HG03025 (cell line): ENCODE results near the gene PAIP2B.
"Not testable (repeated sequence)": the region's sequence is repeated elsewhere in the genome, so short reads cannot be mapped to it uniquely, and the experiment has no call there.

Source experiments
- ATAC-seq: cut with Tn5 transposase; IDR thresholded peaks from one replicate; pipeline ENCODE4 v1.9.1; 2021; ENCODE audit warnings: mild to moderate bottlenecking, moderate library complexity; ENCODE audit not compliant: unreplicated experiment, low FRiP score

Gene PAIP2B, protein sequence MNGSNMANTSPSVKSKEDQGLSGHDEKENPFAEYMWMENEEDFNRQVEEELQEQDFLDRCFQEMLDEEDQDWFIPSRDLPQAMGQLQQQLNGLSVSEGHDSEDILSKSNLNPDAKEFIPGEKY

DNA sequence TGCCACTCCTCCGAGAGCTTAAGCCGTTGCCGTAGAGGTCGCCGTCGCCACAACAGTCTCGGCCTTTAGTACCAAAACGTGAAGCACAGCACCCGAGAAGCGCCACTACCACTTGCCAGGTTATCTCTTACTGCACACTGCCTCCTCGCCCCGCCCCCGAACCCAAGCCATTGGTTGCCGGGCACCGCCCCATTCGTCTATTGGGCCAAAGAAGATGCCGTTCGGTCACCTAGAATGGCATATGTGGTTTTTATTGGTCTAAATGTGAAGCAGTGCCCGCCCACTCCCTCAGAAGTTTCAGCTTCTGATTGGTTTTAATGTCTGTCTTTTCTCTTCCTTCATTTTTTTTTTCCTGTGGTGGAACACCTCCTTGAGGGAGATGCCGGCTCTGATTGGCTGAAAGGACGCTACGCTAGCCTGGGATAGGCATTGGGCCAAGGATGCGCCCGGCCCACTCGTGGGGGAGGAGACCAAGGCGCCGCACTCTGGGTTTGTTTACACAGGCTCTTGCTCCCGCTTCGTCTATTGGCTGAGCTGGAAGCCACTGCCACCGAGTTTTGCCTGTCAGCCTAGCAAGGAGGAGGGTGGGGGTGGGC lies at the start of gene PAIP2B:
Gene PAIP2B, minus strand, starts transcription at position 139 of the 596 bp plus-strand sequence. CDS start 24,514 bp downstream, outside the sequence.
- peak; percentile 93 for ATAC-seq

DNA sequence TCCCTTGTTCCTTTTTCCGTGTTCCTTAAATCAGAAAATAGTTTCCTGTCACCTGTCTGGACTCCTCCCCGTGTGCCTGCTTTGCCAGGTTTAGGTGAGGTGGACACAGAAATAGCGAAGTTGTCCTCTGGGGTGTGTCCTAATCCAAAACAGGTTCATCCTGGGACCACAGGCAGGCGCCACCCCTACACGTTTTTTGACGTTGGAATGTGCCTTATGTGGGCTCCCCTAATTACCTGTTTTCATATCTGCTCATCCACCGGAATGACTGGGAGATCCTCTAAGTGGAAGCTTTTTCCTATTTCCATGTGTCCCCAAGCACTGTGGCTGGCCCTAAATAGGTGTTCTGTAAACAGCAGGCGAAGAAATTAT lies 49.0 kb upstream of the PAIP2B start:
- peak; percentile 4 for ATAC-seq

DNA sequence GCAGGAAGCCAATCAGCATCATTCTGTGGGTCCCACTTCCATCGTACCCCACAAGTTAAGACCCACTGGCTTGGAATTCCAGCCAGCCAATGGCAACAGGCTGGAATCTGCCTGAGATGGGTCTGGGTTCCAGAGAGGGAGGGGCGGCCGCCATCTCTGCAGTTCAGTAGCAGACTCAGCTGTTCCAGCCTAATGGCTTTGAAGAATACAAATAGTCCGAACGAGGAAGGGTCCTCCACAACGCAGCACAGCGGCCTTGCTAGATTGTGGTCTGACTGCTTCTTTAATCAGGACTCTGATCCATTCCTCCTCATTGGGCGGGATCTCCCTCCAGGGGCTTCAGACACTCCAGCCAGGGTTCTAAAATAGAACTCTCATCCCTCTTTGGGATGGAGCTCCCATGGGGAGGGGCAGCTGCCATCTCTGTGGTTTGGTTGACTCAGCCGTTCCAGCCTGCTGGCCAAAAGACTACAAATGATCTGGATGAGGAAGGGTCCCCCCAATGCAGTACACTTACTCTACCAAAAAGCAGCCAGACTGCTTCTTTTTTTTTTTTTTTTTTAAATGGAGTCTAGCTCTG lies 42.7 kb upstream of the PAIP2B start:
- ATAC-seq, result no peak

DNA sequence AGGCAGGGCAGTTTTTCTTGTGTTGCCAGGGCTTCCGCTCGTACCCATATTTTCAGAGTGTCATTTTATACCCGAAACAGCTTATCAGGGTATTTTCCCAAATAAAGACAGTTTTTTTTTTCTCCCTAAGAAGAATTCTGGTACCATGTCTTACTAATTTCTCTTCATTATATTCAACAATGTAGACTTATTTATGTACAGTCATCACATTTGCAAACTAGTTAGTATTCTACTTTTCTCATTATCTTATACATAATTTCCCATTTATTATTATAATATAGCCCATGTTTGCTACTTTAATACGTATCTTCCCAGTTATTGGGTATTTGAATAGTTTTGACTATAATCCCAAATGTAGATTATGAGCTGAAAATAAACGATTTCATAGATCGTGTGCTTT lies 36.5 kb upstream of the PAIP2B start:
- ATAC-seq, result no peak

DNA sequence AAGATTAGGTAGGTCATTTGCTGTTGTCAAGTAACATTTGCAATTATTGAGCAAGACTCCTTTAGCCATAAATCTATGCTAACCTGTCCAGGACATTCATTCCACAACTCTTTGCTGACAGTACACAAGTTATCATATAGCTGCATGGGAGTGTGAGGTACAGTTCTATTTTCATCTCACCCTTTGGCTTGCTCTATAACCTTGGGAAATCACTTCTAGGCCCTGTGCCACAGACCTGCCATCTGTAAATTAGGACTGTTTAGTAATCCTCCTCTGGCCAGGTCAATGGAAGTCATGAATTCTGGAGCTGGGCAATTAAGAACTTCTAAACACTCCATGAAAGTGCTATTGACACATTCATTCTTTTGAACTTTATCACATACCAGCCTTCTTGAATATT lies 34.6 kb upstream of the PAIP2B start:
- ATAC-seq, result no peak

DNA sequence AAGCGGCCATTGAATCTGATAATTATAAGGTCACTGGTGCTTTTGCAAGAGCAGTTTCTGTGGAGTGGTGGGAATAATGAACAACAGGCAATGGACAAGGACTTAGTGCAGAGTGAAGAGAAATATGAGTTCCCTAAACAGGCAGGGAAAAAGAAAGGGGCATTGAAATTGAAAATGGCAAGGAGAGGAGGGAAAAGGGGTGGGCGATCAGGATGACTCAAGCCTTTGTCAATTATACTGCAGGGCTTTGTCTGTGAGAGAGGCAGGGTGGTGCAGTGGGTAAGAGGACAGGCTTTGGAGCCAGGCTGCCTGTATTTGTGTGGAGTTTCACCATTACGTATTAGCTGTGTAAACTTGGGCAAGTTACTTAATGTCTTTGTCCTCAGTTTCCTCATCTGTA lies 29.5 kb upstream of the PAIP2B start:
- ATAC-seq, result no peak

DNA sequence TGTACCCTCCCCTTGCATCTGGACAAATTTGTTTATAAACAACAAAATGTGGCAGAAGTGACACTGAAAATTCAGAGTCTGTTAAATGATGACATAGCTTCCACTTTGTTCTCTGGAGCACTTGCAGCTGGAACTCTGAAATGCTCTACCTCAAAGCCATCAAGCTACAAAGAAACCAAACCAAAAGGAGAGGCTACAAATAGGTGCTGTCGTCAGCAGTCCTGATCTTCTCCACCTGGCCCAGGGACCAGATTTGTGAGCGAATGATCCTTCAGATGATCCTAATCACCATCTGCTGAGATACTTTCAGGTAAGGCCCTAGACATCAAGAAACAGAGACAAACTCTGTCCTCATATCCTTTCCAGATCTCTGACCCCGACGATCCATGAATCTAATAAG lies 27.9 kb upstream of the PAIP2B start:
- ATAC-seq, result no peak

DNA sequence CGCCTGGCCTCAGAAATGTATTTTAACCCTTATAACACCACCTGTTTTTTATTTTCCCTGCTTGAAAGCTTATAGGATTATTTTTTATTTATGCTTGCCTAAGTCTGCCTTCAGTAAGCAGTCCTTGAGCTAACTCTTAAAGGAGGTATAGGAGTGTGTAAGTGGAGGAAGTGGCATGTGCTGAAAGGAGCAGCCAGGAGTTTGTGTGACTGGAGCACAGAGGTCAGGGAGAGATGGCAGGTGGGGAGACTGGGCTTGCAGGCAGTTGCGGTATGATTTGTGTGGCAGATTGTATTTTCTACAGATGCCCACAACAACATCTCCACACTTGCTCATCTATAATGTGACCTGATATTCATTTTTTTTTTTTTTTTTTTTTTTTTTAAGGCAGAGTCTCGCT lies 27.2 kb upstream of the PAIP2B start:
- ATAC-seq, result no peak

DNA sequence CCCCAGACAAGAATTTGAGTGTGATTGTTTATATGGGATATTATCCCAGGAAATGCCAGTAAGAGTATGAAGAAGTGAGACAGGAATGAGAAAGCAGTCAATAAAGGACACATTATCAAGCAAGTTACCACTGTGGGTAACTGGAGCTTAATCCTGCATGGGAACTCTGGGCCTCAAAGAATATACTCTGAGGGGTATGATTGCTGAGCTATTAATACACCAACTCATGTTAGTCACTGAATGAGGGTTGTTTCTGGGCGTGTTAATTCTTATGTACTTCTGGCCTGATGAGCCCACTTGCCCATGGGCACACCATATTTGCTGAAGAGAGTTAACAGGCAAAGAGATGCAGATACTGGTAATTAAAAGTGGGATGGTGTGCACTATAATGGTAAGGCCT lies 26.6 kb upstream of the PAIP2B start:
- ATAC-seq, result no peak

DNA sequence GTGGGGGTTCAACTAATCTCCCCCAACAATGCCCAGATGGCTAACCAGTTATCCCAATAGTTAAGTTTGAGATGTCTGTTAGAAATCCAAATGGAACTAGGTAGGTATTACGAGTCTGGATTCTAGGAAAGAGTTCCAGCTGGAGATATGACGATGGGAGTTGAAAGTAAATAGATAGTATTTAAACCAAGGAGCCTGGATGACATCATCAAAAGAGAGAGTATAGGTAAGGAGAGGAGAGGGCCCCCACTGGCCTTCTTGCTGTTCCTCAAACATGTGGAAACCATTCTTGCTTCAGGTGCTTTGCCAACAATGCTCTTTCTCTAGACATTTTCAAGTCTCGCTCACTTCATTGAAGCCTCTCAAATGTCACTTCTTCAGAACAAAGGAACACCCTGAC lies 26.0 kb upstream of the PAIP2B start:
- no peak for ATAC-seq

DNA sequence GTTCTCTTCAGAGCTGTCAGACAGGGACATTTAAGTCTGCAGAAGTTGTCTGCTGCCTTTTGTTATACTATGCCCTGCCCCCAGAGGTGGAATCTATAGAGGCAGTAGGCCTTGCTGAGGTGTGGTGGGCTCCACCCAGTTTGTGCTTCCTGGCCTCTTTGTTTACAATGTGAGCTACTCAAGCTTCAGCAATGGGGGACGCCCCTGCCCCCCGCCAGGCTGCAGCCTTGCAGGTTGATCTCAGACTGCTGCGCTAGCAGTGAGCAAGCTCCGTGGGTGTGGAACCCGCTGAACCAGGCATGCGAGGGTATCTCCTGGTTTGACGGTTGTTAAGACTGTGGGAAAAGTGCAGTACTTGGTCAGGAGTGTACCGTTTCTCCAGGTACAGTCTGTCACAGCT lies 24.0 kb upstream of the PAIP2B start:
- ATAC-seq, result no peak

DNA sequence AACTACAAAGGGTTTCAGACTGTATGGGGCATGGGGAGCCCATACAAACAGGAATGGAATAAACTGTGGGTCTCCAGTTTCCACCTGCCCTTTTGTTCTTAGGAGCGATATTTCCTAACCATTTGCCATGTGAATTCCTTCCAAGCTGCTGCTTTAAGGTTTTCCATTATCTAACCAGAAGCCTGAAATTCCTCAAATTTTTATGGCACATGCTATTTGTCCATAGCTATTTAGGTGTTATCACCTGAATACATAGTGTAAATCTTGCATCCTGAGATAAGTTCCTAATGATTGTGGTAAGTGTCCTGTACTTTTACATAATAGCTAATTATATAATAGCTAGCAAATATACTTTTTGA lies 17.4 kb upstream of the PAIP2B start:
- no peak for ATAC-seq

DNA sequence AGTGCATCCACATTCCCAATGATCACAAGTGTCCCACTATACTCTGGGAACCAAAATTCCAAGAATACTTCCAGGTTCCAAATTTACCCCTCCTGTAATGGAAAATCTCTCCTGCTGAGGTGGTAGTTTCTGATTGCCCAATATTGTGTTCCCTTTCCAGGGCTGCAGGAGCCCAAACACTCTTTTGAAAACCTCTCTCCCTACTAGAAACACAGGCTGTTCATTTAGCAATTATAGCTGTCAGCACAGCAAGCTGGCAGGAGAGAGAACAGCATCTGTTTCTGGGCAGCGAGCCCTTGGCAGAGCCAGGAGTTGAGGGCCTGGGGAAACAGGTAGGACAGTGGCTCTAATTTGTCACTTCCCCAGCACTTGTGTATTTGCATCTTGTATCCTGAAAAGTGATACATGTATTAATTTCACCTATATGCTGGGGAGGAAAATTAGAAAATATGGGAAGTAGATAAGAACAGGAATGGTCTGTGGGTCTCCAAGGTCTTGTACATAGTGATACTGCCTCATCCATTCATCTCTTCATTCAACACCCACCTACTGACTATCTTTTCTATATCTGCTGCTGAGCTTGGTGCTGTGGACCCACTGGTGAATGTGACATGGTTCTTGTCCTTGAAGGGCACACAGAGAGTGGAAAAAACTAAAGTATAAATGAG lies 16.9 kb upstream of the PAIP2B start:
- no peak for ATAC-seq

DNA sequence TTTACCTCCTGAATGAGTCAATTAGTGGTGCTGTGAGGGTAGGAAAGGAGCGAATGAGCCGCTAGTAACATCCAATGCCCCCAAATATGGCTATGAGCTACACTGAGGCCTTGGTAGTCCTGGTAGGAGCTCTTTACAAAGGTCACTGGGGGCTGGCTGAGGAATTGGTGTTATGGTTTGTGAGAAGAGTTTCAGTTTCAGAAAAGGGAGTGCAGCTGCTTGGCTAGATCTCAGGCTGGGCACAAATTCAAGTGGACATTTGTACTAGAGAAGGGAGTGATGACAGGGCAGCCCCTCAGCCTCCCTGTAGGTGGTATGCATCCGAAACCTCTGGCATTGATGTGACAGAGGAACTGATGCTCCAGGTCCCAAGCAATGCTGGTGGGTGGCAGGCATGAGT lies 13.9 kb upstream of the PAIP2B start:
- ATAC-seq, result no peak

DNA sequence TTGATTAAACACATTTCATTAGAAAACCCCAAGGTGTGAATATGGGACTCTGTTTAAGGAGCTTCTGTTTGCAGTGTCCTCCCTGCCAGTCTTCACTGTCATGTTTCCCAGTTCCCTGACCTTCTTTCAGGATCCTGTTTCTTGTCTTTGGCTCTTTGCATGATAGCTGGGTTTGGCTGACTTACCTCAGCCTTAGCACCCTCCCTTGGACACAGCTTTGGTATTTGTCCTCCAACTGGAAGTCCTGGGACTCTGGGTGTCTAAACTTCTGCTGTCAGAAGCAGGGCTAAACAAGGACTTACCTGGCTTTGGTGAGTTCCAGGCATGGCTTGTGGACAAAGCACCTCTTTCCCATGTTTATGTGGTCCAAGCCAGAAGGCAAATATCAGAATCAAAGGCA lies 11.2 kb upstream of the PAIP2B start:
- ATAC-seq, result no peak

DNA sequence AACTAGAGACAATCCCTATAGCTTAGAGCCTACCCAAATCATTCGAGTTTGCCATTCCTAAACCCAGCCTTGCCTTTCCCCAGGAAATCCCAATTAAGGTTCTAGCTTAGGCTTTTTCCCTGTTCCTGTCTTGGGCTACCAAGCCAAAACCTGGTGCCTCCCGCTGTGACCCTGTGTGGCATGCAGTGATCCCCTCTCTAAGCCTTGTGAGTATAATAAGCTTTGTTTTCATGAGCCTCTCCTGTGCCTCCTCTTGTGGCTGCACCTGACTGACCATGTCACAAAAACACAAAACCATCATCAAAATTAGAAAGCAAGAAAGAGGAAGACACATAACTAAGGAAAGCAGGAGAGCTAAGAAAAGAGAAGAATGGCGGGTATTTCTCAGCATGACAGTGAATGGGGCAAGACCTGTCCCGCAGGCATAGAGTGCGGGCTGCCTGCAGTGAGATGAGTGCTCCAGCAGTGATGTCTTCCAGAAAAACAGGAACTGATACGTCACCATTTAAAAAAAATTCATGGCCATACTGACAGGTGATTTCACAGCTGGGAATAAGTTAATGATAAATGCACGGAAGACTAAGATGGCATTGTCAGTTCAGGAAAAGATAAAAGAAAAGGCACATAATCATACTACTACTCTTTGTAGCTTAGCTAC lies 9.2 kb upstream of the PAIP2B start:
- ATAC-seq, result no peak

DNA sequence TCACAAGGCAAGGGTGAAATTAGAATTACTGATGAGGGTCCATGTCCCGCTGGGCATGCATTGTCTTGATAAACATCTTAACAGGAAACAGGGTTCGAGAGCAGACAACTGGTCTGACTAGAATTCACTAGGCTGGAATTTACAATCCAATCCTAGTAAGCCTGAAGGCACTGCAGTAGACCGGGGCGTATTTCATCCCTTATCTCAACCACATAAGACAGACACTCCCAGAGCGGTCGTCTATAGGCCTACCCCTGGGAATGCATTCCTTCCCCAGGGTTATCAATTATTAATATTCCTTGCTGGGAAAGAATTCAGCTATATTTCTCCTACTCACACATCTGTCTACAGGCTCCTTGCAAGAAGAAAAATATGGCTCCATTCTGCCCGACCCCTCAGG lies 6.2 kb upstream of the PAIP2B start:
- not testable (repeated sequence) for ATAC-seq

DNA sequence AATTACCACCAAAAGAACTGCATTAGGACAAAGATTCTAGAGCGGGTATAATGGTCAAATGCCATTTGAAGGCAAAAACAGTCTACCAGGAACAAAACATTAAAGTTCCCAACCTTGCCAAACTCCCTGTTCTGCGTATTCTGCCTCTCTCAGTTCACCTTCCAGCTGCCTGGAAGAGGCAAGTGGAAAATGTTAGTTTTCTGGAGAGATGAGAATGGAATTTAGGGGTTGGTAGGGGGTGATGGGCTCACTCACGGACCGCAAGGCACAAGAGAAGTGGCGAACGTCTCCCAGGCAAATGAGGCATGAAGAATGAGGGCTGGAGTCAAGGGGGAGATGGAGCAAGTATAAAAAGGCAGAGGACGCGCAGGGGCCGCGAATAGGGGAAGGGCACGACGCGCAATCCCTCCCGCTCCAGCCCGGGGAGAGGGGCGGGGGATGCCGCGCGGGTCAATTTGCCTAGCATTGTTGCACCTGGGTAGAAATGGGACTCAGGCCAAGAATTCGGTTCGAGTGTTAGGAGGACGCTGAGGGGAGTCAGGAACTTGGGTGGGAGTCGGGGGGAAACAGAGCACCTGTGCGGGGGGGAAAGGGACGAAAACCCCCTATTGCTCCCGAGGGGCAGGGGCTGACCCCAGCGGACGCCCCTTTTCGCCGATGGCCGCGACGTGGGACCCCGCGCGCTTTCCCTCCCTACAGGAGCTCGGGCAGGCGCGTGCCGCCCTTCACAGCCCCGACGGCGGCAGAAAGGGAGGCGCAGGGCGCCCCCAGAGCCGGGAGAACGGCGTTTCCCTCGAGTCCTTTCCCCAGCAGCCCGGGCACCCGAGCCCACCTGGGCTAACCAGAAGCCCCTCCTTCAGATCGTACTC lies 573 bp downstream of the PAIP2B start:
- peak; percentile 9 for ATAC-seq

DNA sequence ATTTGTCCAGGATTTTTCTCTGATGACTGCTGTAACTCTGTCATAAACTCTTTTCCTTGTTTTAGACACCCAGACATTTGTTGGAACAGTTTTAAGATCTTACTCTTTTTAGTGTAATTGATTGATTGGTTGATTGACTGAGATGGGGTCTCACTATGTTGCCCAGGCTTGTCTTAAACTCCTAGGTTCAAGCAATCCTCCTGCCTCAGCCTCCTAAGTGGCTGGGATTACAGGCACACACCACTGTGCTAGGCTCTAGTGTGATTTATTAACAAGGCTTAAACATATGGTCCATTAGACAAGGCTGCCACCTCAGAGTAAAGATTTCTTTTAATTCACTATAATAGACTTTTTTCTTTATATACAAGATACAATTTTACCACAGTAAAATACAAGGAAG lies 2.0 kb downstream of the PAIP2B start:
- no peak for ATAC-seq

DNA sequence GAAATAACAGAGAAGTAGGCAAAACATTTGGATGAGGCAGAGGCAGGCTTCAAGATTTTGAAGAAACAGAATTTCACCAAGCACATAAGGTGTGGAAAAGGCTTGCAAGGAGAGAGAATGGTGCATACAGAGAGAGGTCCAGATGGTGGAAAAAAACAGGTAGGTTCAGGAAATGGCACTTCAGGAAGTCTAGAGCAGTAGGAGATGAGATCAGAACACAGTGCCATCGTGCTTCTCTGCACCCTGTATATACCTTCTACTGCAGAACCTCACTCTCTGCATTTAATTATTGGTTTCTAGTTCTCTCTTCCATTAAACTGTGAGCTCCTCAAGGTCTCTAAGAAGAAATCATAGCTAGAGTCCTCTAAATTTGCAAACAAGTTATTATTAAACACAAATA lies 2.4 kb downstream of the PAIP2B start:
- no peak for ATAC-seq
